CD14-positive monocyte (primary cell): ENCODE measurements around the gene DTNB. TPM values are rescaled to one million over a fixed set of nuclear protein-coding genes. Genes with fewer than 3 reads are reported as not detected.

Source experiments
- DNase-seq, 3 donors: peaks; one replicate each; pipeline ENCODE4 v3.0.0-alpha.2; 2011 to 2022
- H2AFZ ChIP-seq: 2 replicates; pipeline ENCODE4 v1.6.0; 2012; ENCODE audit warnings: mild to moderate bottlenecking, low read depth, low read length, inconsistent platforms; ENCODE audit not compliant: insufficient read depth, poor library complexity, severe bottlenecking
- H3K27ac ChIP-seq, 2 donors: 1 replicate in 1 of 2; 2 replicates in 1 of 2; pipeline ENCODE4 v1.5.1; 2012 to 2013; ENCODE audit warnings: low read length in 2 of 2, control low read depth in 1 of 2, inconsistent platforms in 1 of 2, low read depth in 1 of 2, mild to moderate bottlenecking in 1 of 2
- H3K27me3 ChIP-seq, 2 donors: one replicate each; pipeline versions ENCODE4 v1.6.0 to v1.6.1; 2011 to 2013; ENCODE audit warnings: low read length in 2 of 2; ENCODE audit not compliant: control insufficient read depth in 2 of 2, insufficient read depth in 2 of 2
- H3K36me3 ChIP-seq, 2 donors: replicated peaks in 1 of 2; 1 replicate in 1 of 2; 2 replicates in 1 of 2; pipeline versions ENCODE4 v1.5.1 to v1.6.1; 2012 to 2013; ENCODE audit warnings: low read length in 2 of 2, control low read depth in 1 of 2, inconsistent platforms in 1 of 2, mild to moderate bottlenecking in 1 of 2; ENCODE audit not compliant: insufficient read depth in 2 of 2, control insufficient read depth in 1 of 2
- H3K4me1 ChIP-seq, 2 donors: 1 replicate in 1 of 2; 2 replicates in 1 of 2; pipeline versions ENCODE4 v1.5.1 to v1.6.1; 2012 to 2013; ENCODE audit warnings: low read length in 2 of 2, control low read depth in 1 of 2, inconsistent platforms in 1 of 2, mild to moderate bottlenecking in 1 of 2, moderate library complexity in 1 of 2; ENCODE audit not compliant: insufficient read depth in 2 of 2, control insufficient read depth in 1 of 2
- H3K4me2 ChIP-seq: replicated peaks from 2 replicates; pipeline ENCODE3; 2012; ENCODE audit warnings: low read length, moderate library complexity, mild to moderate bottlenecking; ENCODE audit not compliant: poor library complexity, severe bottlenecking; ENCODE audit errors: extremely low read depth
- H3K4me3 ChIP-seq, 3 experiments: fragments of 200-600 bp in 1 of 3; sonication (generic) in 1 of 3; replicated peaks in 1 of 3; 1 replicate in 2 of 3; 2 replicates in 1 of 3; pipeline ENCODE4 v1.5.1; 2011 to 2013; ENCODE audit warnings: low read length in 3 of 3, mild to moderate bottlenecking in 3 of 3, control low read depth in 2 of 3, low read depth in 2 of 3, inconsistent platforms in 1 of 3, moderate library complexity in 1 of 3
- H3K79me2 ChIP-seq: 2 replicates; pipeline ENCODE4 v1.6.0; 2012; ENCODE audit warnings: mild to moderate bottlenecking, control low read depth, inconsistent platforms, low read length, moderate library complexity; ENCODE audit not compliant: insufficient read depth
- H3K9ac ChIP-seq: 2 replicates; pipeline ENCODE4 v1.6.0; 2017; ENCODE audit warnings: low read length, mild to moderate bottlenecking; ENCODE audit not compliant: insufficient read depth, poor library complexity, severe bottlenecking
- H3K9me3 ChIP-seq, 2 donors: replicated peaks in 1 of 2; 1 replicate in 1 of 2; 2 replicates in 1 of 2; pipeline versions ENCODE4 v1.5.1 to v1.6.1; 2012 to 2013; ENCODE audit warnings: low read length in 2 of 2, control low read depth in 1 of 2; ENCODE audit not compliant: control insufficient read depth in 1 of 2, insufficient read depth in 1 of 2
- H4K20me1 ChIP-seq: 2 replicates; pipeline ENCODE4 v1.6.0; 2012; ENCODE audit warnings: mild to moderate bottlenecking, low read length, control low read depth, moderate library complexity; ENCODE audit not compliant: insufficient read depth
- H3K27ac Mint-ChIP-seq, 7 donors: one replicate each; pipeline ENCODE4 v1.8.0; 2020; ENCODE audit warnings: mild to moderate bottlenecking in 7 of 7, mixed read lengths in 7 of 7, moderate library complexity in 6 of 7, inconsistent platforms in 2 of 7
- H3K27me3 Mint-ChIP-seq, 3 donors: one replicate each; pipeline ENCODE4 v1.8.0; 2021 to 2022; ENCODE audit warnings: low read depth in 3 of 3, mild to moderate bottlenecking in 3 of 3, mixed read lengths in 3 of 3, moderate library complexity in 3 of 3, inconsistent platforms in 1 of 3
- H3K36me3 Mint-ChIP-seq, 2 donors: one replicate each; pipeline ENCODE4 v1.8.0; 2020; ENCODE audit warnings: mixed read lengths in 2 of 2, inconsistent platforms in 1 of 2, mild to moderate bottlenecking in 1 of 2
- H3K4me1 Mint-ChIP-seq: one replicate; pipeline ENCODE4 v1.8.0; 2020; ENCODE audit warnings: mild to moderate bottlenecking, mixed read lengths
- H3K4me3 Mint-ChIP-seq, 2 donors: one replicate each; pipeline ENCODE4 v1.8.0; 2020; ENCODE audit warnings: mild to moderate bottlenecking in 2 of 2, mixed read lengths in 2 of 2, moderate library complexity in 1 of 2
- H3K9me3 Mint-ChIP-seq, 7 donors: one replicate each; pipeline ENCODE4 v1.8.0; 2020 to 2022; ENCODE audit warnings: mixed read lengths in 7 of 7, mild to moderate bottlenecking in 6 of 7, moderate library complexity in 6 of 7, inconsistent platforms in 2 of 7
- WGBS: methylation state at CpG from one replicate; pipeline ENCODE4 v1.1.5; 2013; ENCODE audit warnings: missing lambda C conversion rate; ENCODE audit not compliant: insufficient coverage; 5-methylcytosine and 5-hydroxymethylcytosine counted together
- intact Hi-C, 2 donors: fragments of 100-400 bp; cut with micrococcal nuclease; formaldehyde crosslinking; loops; one replicate each; pipeline versions ENCODE4 v1.15.0 to v1.15.1; 2023
- polyA plus RNA-seq, 3 donors: library from polyadenylated mRNA; depleted of rRNA in 1 of 3; unstranded in 2 of 3; stranded (reverse) in 1 of 3; fragments of 300-500 nt in 2 of 3; fragments of >200 nt in 1 of 3; fragmentation: Illumina TruSeq in 2 of 3; gene quantifications; 1 replicate in 2 of 3; 2 replicates in 1 of 3; pipeline ENCODE4 v1.2.3, GENCODE V29; 2012 to 2021
- TF ChIP-seq, protein P1 (sequence below): fragments of 200-600 bp; IDR thresholded peaks from one replicate; pipeline ENCODE4 v1.8.0; 2022; ENCODE audit warnings: antibody characterized with exemption, mild to moderate bottlenecking

DTNB gene
- polyA plus RNA-seq, 3 donors: 3.0 to 4.2 (median 3.3) TPM

GRCh38 chr2:25374411-25374810 is 299.0 kb downstream of the DTNB start:
- Histone ChIP-seq H3K79me2 (no peaks in the 10 kb centered on the region), H4K20me1 (no peaks in the 10 kb centered on the region), H3K4me3 (no peak overlapping the region), H3K4me2 (no peak overlapping the region), H3K27ac (no peak overlapping the region), H3K9me3 (no peaks in the 10 kb centered on the region), H3K4me1 (peaks cover 20 to 26% of the 10 kb centered on the region in 2 donors), H3K36me3 (no peaks in the 10 kb centered on the region), H3K27me3 (no peaks in the 10 kb centered on the region), H2AFZ (no peak overlapping the region), H3K9ac (no peak overlapping the region)
- peaks cover 0 to 6% (median 0%) of the 10 kb centered on the region in 7 donors for H3K9me3 Mint-ChIP-seq
- 100% methylated on average over 1 of the region's 4 CpGs for WGBS
- H3K4me1 Mint-ChIP-seq: peaks cover 31% of the 10 kb centered on the region
- no peak overlapping the region for H3K27ac Mint-ChIP-seq
- TF ChIP-seq, protein P1, sequence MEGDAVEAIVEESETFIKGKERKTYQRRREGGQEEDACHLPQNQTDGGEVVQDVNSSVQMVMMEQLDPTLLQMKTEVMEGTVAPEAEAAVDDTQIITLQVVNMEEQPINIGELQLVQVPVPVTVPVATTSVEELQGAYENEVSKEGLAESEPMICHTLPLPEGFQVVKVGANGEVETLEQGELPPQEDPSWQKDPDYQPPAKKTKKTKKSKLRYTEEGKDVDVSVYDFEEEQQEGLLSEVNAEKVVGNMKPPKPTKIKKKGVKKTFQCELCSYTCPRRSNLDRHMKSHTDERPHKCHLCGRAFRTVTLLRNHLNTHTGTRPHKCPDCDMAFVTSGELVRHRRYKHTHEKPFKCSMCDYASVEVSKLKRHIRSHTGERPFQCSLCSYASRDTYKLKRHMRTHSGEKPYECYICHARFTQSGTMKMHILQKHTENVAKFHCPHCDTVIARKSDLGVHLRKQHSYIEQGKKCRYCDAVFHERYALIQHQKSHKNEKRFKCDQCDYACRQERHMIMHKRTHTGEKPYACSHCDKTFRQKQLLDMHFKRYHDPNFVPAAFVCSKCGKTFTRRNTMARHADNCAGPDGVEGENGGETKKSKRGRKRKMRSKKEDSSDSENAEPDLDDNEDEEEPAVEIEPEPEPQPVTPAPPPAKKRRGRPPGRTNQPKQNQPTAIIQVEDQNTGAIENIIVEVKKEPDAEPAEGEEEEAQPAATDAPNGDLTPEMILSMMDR: no peak
- no peak for DNase-seq
- no peaks in the 10 kb centered on the region for H3K36me3 Mint-ChIP-seq
- intact Hi-C loops: no loop called here
- H3K27me3 Mint-ChIP-seq: peaks cover 0 to 10% (median 8%) of the 10 kb centered on the region in 3 donors
- no peak overlapping the region for H3K4me3 Mint-ChIP-seq

- 94% methylated on average over 19 of the region's 20 CpGs for WGBS
- no peak overlapping the region for H3K4me3 Mint-ChIP-seq
- no peak overlapping the region for H3K27ac ChIP-seq
- H3K9me3 Mint-ChIP-seq: no peaks in the 10 kb centered on the region
- intact Hi-C loops: no loop called here
- no peaks in the 10 kb centered on the region for H3K9me3 ChIP-seq
- no peak overlapping the region for H2AFZ ChIP-seq
- no peaks in the 10 kb centered on the region for H3K27me3 ChIP-seq
- peaks cover 20 to 21% of the 10 kb centered on the region in 2 donors for H3K4me1 ChIP-seq
- H4K20me1 ChIP-seq: no peaks in the 10 kb centered on the region
- peaks cover 24% of the 10 kb centered on the region for H3K4me1 Mint-ChIP-seq
- no peak overlapping the region for H3K9ac ChIP-seq
- DNase-seq: no peak
- no peaks in the 10 kb centered on the region for H3K36me3 Mint-ChIP-seq
- TF ChIP-seq, protein P1: no peak
- H3K27ac Mint-ChIP-seq: peak overlapping the region in 1 of 7 donors; percentile 20
- no peaks in the 10 kb centered on the region for H3K79me2 ChIP-seq
- H3K36me3 ChIP-seq: no peaks in the 10 kb centered on the region
- no peak overlapping the region for H3K4me2 ChIP-seq
- no peak overlapping the region for H3K4me3 ChIP-seq
- H3K27me3 Mint-ChIP-seq: peaks cover 6 to 15% (median 8%) of the 10 kb centered on the region in 3 donors
These were observed 300.0 kb downstream of the DTNB start for GRCh38 chr2:25373269-25373981.
